GM12864 (cell line): ENCODE data around the gene SOBP.

ENCODE experiments used
- DNase-seq: peaks from one replicate; pipeline ENCODE4 v3.0.0-alpha.2; 2011; ENCODE audit warnings: low read depth
- H3K4me3 ChIP-seq: 2 replicates; pipeline ENCODE4 v1.5.1; 2011; ENCODE audit warnings: mild to moderate bottlenecking, low read depth, low read length, control low read depth
- CTCF ChIP-seq: IDR thresholded peaks from 2 replicates; pipeline ENCODE4 v1.5.1; 2011; ENCODE audit warnings: low read depth, mild to moderate bottlenecking, moderate library complexity, low read length, control low read depth, inconsistent platforms; ENCODE audit errors: missing control alignments

The SOBP gene

GRCh38 chr6:107603006-107603370 is 113.1 kb downstream of the SOBP start:
- no peak overlapping the region for H3K4me3 ChIP-seq
- TF ChIP-seq CTCF, result no peak
- DNase-seq, result no peak

GRCh38 chr6:107604549-107604948 is 114.6 kb downstream of the SOBP start:
- TF ChIP-seq CTCF, result no peak
- H3K4me3 ChIP-seq, result no peak overlapping the region
- no peak for DNase-seq

GRCh38 chr6:107606407-107606806 is 116.5 kb downstream of the SOBP start:
- DNase-seq, result no peak
- H3K4me3 ChIP-seq, result no peak overlapping the region
- no peak for TF ChIP-seq CTCF

- no peak for TF ChIP-seq CTCF
- H3K4me3 ChIP-seq, result no peak overlapping the region
- DNase-seq, result no peak
Observed at GRCh38 chr6:107607116-107607515, 117.2 kb downstream of the SOBP start.

- no peak for DNase-seq
- H3K4me3 ChIP-seq, result no peak overlapping the region
- TF ChIP-seq CTCF, result no peak
Observed at GRCh38 chr6:107611094-107611810, 121.3 kb downstream of the SOBP start.

GRCh38 chr6:107612762-107613415 is 123.0 kb downstream of the SOBP start:
- H3K4me3 ChIP-seq, result no peak overlapping the region
- TF ChIP-seq CTCF, result no peak
- no peak for DNase-seq
